DND-41 (cell line): ENCODE measurements around the gene SLC4A5.

Experiments
- ATAC-seq: fragments of 200-7000 bp; cut with Tn5 transposase; 3 replicates; pipeline ENCODE4 v1.9.1; 2021; ENCODE audit warnings: low read depth; ENCODE audit not compliant: insufficient read depth
- DNase-seq: peaks from one replicate; pipeline ENCODE4 v3.0.0-alpha.2; 2020
- H2AFZ ChIP-seq: 2 replicates; pipeline ENCODE4 v1.6.0; 2012; ENCODE audit warnings: low read depth, low read length
- H3K27ac ChIP-seq: 2 replicates; pipeline ENCODE4 v1.5.1; 2012; ENCODE audit warnings: low read length, inconsistent platforms
- H3K27me3 ChIP-seq: fragments of 200-600 bp; sonication (generic); 2 replicates; pipeline ENCODE4 v1.6.0; 2012; ENCODE audit warnings: low read length, mild to moderate bottlenecking, inconsistent platforms; ENCODE audit not compliant: insufficient read depth, poor library complexity
- H3K36me3 ChIP-seq: 2 replicates; pipeline ENCODE4 v1.5.1; 2012; ENCODE audit warnings: low read length, inconsistent platforms; ENCODE audit not compliant: insufficient read depth
- H3K4me1 ChIP-seq: 2 replicates; pipeline ENCODE4 v1.5.1; 2012; ENCODE audit warnings: mild to moderate bottlenecking, low read length; ENCODE audit not compliant: insufficient read depth
- H3K4me2 ChIP-seq: 2 replicates; pipeline ENCODE4 v1.6.0; 2012; ENCODE audit warnings: mild to moderate bottlenecking, moderate library complexity, low read length, inconsistent platforms; ENCODE audit not compliant: insufficient read depth
- H3K4me3 ChIP-seq, 2 experiments: fragments of 200-600 bp in 1 of 2; shearing (Covaris generic) in 1 of 2; 2 replicates each; pipeline ENCODE4 v1.5.1; 2012 to 2016; ENCODE audit warnings: inconsistent platforms in 2 of 2, low read length in 2 of 2, mild to moderate bottlenecking in 2 of 2, low read depth in 1 of 2, moderate library complexity in 1 of 2
- H3K79me2 ChIP-seq: 2 replicates; pipeline ENCODE4 v1.6.0; 2012; ENCODE audit warnings: low read length, inconsistent platforms; ENCODE audit not compliant: insufficient read depth
- H3K9ac ChIP-seq: 2 replicates; pipeline ENCODE4 v1.6.0; 2012; ENCODE audit warnings: low read depth, mild to moderate bottlenecking, inconsistent platforms, low read length, moderate library complexity
- H3K9me3 ChIP-seq: 2 replicates; pipeline ENCODE4 v1.5.1; 2012; ENCODE audit warnings: low read length, moderate library complexity, mild to moderate bottlenecking, inconsistent platforms; ENCODE audit not compliant: insufficient read depth, severe bottlenecking
- H4K20me1 ChIP-seq: 2 replicates; pipeline ENCODE4 v1.6.0; 2012; ENCODE audit warnings: low read length; ENCODE audit not compliant: insufficient read depth
- EZH2 ChIP-seq: IDR thresholded peaks from 3 replicates; pipeline ENCODE4 v1.6.1; 2012; ENCODE audit warnings: borderline replicate concordance, low read depth, mild to moderate bottlenecking, moderate library complexity, low read length, inconsistent platforms; ENCODE audit not compliant: severe bottlenecking
- TF ChIP-seq, protein P1 (sequence below): IDR thresholded peaks from 2 replicates; pipeline ENCODE4 v1.5.1; 2012; ENCODE audit warnings: borderline replicate concordance, low read length, moderate library complexity, mild to moderate bottlenecking; ENCODE audit not compliant: poor library complexity, severe bottlenecking; ENCODE audit errors: extremely low read depth

SLC4A5 gene

GRCh38 chr2:74223941-74224770 is 119.1 kb downstream of the SLC4A5 start:
- no peaks in the 10 kb centered on the region for H3K79me2 ChIP-seq
- DNase-seq (no peak), ATAC-seq (no peak)
- no peak overlapping the region for H3K27ac ChIP-seq
- no peak overlapping the region for H3K4me2 ChIP-seq
- no peak overlapping the region for H3K4me3 ChIP-seq
- H3K9me3 ChIP-seq, result no peaks in the 10 kb centered on the region
- TF ChIP-seq, protein P1, sequence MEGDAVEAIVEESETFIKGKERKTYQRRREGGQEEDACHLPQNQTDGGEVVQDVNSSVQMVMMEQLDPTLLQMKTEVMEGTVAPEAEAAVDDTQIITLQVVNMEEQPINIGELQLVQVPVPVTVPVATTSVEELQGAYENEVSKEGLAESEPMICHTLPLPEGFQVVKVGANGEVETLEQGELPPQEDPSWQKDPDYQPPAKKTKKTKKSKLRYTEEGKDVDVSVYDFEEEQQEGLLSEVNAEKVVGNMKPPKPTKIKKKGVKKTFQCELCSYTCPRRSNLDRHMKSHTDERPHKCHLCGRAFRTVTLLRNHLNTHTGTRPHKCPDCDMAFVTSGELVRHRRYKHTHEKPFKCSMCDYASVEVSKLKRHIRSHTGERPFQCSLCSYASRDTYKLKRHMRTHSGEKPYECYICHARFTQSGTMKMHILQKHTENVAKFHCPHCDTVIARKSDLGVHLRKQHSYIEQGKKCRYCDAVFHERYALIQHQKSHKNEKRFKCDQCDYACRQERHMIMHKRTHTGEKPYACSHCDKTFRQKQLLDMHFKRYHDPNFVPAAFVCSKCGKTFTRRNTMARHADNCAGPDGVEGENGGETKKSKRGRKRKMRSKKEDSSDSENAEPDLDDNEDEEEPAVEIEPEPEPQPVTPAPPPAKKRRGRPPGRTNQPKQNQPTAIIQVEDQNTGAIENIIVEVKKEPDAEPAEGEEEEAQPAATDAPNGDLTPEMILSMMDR, result no peak
- TF ChIP-seq EZH2, result no peak
- peaks cover 1% of the 10 kb centered on the region; the same call in 1 of the 2 replicates for H3K36me3 ChIP-seq
- H3K27me3 ChIP-seq, result no peaks in the 10 kb centered on the region
- H3K4me1 ChIP-seq, result no peaks in the 10 kb centered on the region
- H3K9ac ChIP-seq, result no peak overlapping the region
- peaks cover 10% of the 10 kb centered on the region; the same call in 1 of the 2 replicates for H4K20me1 ChIP-seq
- H2AFZ ChIP-seq, result no peak overlapping the region

DNA sequence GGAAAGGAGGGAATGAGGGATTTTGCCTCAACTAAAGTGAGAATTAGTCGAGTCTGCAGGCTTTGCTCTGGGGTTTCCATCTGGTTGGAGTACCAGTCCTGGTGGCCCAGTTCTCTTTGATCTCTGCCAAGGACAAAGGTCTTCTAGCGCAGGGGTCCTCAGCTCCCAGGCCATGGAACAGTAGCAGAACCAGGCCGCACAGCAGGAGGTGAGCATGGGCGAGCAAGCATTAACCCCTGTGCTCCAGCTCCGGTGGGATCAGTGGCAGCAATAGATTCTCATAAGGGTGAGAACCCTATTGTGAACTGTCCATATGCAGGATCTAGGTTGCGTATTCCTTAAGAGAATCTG is 120.9 kb downstream of the SLC4A5 start:
- no peaks in the 10 kb centered on the region for H3K27me3 ChIP-seq
- no peak overlapping the region for H3K4me3 ChIP-seq
- H3K4me2 ChIP-seq, result no peak overlapping the region
- peaks cover 16% of the 10 kb centered on the region; the same call in 1 of the 2 replicates for H4K20me1 ChIP-seq
- H3K4me1 ChIP-seq, result no peaks in the 10 kb centered on the region
- H2AFZ ChIP-seq, result no peak overlapping the region
- DNase-seq (peak; percentile 32), ATAC-seq (peak; percentile 16; the same call in 2 of the 3 replicates)
- no peaks in the 10 kb centered on the region for H3K9me3 ChIP-seq
- no peak overlapping the region for H3K9ac ChIP-seq
- no peak for TF ChIP-seq EZH2
- TF ChIP-seq, protein P1, result no peak
- no peak overlapping the region for H3K27ac ChIP-seq
- no peaks in the 10 kb centered on the region for H3K79me2 ChIP-seq
- H3K36me3 ChIP-seq, result peaks cover 13% of the 10 kb centered on the region; the same call in 1 of the 2 replicates

DNA sequence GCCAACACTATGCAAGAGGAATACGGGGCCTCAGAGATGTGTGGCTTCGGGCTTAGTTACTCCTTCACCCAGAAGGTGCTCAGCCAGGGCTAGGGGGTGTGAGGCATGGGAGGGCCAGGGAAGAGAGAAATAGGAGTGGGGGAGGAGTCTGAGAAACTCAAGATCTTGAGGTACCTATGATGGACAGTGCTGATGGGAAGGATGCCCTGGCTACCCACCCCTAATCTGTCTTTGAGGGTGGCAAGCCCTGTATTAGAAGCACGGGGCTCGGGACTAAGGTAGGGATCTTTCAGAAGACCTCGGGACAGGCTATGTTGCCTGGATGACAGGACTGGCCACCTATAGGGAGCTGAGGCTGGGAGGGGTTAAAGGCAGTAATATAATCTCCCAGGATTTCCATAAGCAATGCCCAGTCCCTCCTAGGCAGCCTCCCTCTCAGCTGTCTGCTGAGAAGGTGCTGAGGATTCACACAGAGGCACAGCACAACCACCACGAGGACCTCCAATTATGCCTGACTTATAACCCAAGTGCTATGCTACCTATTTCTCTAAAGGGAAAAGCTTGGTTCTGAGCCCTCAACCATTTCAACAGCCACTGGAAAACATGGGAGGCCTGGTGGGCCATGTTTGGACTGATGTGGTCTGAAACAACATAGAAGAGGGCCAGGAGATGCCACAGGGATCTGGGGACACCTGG is 121.5 kb downstream of the SLC4A5 start:
- peaks cover 18% of the 10 kb centered on the region for H3K36me3 ChIP-seq
- no peaks in the 10 kb centered on the region for H3K4me1 ChIP-seq
- no peak overlapping the region for H3K4me2 ChIP-seq
- H3K9ac ChIP-seq, result no peak overlapping the region
- ATAC-seq, result peak; percentile 34
- H2AFZ ChIP-seq, result no peak overlapping the region
- H3K27me3 ChIP-seq, result no peaks in the 10 kb centered on the region
- H3K4me3 ChIP-seq, result no peak overlapping the region
- DNase-seq, result no peak
- TF ChIP-seq EZH2, result no peak
- TF ChIP-seq, protein P1, result no peak
- no peaks in the 10 kb centered on the region for H3K79me2 ChIP-seq
- peaks cover 18% of the 10 kb centered on the region; the same call in 1 of the 2 replicates for H4K20me1 ChIP-seq
- no peak overlapping the region for H3K27ac ChIP-seq
- no peaks in the 10 kb centered on the region for H3K9me3 ChIP-seq
